DND-41 (cell line): ENCODE data around the gene FAM78A.

ENCODE experiments used
- ATAC-seq: fragments of 200-7000 bp; cut with Tn5 transposase; 3 replicates; pipeline ENCODE4 v1.9.1; 2021; ENCODE audit warnings: low read depth; ENCODE audit not compliant: insufficient read depth
- DNase-seq: peaks from one replicate; pipeline ENCODE4 v3.0.0-alpha.2; 2020
- H2AFZ ChIP-seq: 2 replicates; pipeline ENCODE4 v1.6.0; 2012; ENCODE audit warnings: low read depth, low read length
- H3K27ac ChIP-seq: 2 replicates; pipeline ENCODE4 v1.5.1; 2012; ENCODE audit warnings: low read length, inconsistent platforms
- H3K27me3 ChIP-seq: fragments of 200-600 bp; sonication (generic); 2 replicates; pipeline ENCODE4 v1.6.0; 2012; ENCODE audit warnings: low read length, mild to moderate bottlenecking, inconsistent platforms; ENCODE audit not compliant: insufficient read depth, poor library complexity
- H3K36me3 ChIP-seq: 2 replicates; pipeline ENCODE4 v1.5.1; 2012; ENCODE audit warnings: low read length, inconsistent platforms; ENCODE audit not compliant: insufficient read depth
- H3K4me1 ChIP-seq: 2 replicates; pipeline ENCODE4 v1.5.1; 2012; ENCODE audit warnings: mild to moderate bottlenecking, low read length; ENCODE audit not compliant: insufficient read depth
- H3K4me2 ChIP-seq: 2 replicates; pipeline ENCODE4 v1.6.0; 2012; ENCODE audit warnings: mild to moderate bottlenecking, moderate library complexity, low read length, inconsistent platforms; ENCODE audit not compliant: insufficient read depth
- H3K4me3 ChIP-seq, 2 experiments: fragments of 200-600 bp in 1 of 2; shearing (Covaris generic) in 1 of 2; 2 replicates each; pipeline ENCODE4 v1.5.1; 2012 to 2016; ENCODE audit warnings: inconsistent platforms in 2 of 2, low read length in 2 of 2, mild to moderate bottlenecking in 2 of 2, low read depth in 1 of 2, moderate library complexity in 1 of 2
- H3K79me2 ChIP-seq: 2 replicates; pipeline ENCODE4 v1.6.0; 2012; ENCODE audit warnings: low read length, inconsistent platforms; ENCODE audit not compliant: insufficient read depth
- H3K9ac ChIP-seq: 2 replicates; pipeline ENCODE4 v1.6.0; 2012; ENCODE audit warnings: low read depth, mild to moderate bottlenecking, inconsistent platforms, low read length, moderate library complexity
- H3K9me3 ChIP-seq: 2 replicates; pipeline ENCODE4 v1.5.1; 2012; ENCODE audit warnings: low read length, moderate library complexity, mild to moderate bottlenecking, inconsistent platforms; ENCODE audit not compliant: insufficient read depth, severe bottlenecking
- H4K20me1 ChIP-seq: 2 replicates; pipeline ENCODE4 v1.6.0; 2012; ENCODE audit warnings: low read length; ENCODE audit not compliant: insufficient read depth
- CTCF ChIP-seq: IDR thresholded peaks from 2 replicates; pipeline ENCODE4 v1.5.1; 2012; ENCODE audit warnings: borderline replicate concordance, low read length, moderate library complexity, mild to moderate bottlenecking; ENCODE audit not compliant: poor library complexity, severe bottlenecking; ENCODE audit errors: extremely low read depth
- EZH2 ChIP-seq: IDR thresholded peaks from 3 replicates; pipeline ENCODE4 v1.6.1; 2012; ENCODE audit warnings: borderline replicate concordance, low read depth, mild to moderate bottlenecking, moderate library complexity, low read length, inconsistent platforms; ENCODE audit not compliant: severe bottlenecking

Gene FAM78A

GRCh38 chr9:131280660-131281059 lies 4.3 kb upstream of the FAM78A start:
- no peak for DNase-seq
- no peak overlapping the region for H2AFZ ChIP-seq
- no peak overlapping the region for H3K27ac ChIP-seq
- peaks cover 2% of the 10 kb centered on the region; the same call in 1 of the 2 replicates for H3K36me3 ChIP-seq
- no peak for ATAC-seq
- no peak overlapping the region for H3K4me2 ChIP-seq
- no peaks in the 10 kb centered on the region for H3K27me3 ChIP-seq
- peaks cover 7% of the 10 kb centered on the region for H3K4me1 ChIP-seq
- no peak overlapping the region for H3K4me3 ChIP-seq
- no peak overlapping the region for H3K9ac ChIP-seq
- TF ChIP-seq EZH2 (no peak), CTCF (no peak)
- no peaks in the 10 kb centered on the region for H3K9me3 ChIP-seq
- no peaks in the 10 kb centered on the region for H4K20me1 ChIP-seq
- peaks cover 19% of the 10 kb centered on the region for H3K79me2 ChIP-seq

GRCh38 chr9:131279863-131280570 lies 3.7 kb upstream of the FAM78A start:
- Histone ChIP-seq H3K27ac (no peak overlapping the region), H3K4me2 (no peak overlapping the region), H3K36me3 (peaks cover 7% of the 10 kb centered on the region; the same call in 1 of the 2 replicates), H3K9ac (no peak overlapping the region), H2AFZ (no peak overlapping the region), H3K4me1 (peaks cover 7% of the 10 kb centered on the region), H3K9me3 (no peaks in the 10 kb centered on the region), H3K4me3 (no peak overlapping the region), H3K79me2 (peaks cover 25% of the 10 kb centered on the region), H4K20me1 (no peaks in the 10 kb centered on the region), H3K27me3 (no peaks in the 10 kb centered on the region)
- ATAC-seq: no peak
- TF ChIP-seq CTCF: no peak
- TF ChIP-seq EZH2: no peak
- no peak for DNase-seq

GRCh38 chr9:131279196-131279862 lies 3.0 kb upstream of the FAM78A start:
- H2AFZ ChIP-seq: no peak overlapping the region

More at GRCh38 chr9:131279196-131279862, 3.0 kb upstream of the FAM78A start:
- no peaks in the 10 kb centered on the region for H3K9me3 ChIP-seq
- ATAC-seq: no peak
- peaks cover 8% of the 10 kb centered on the region for H3K4me1 ChIP-seq
- H4K20me1 ChIP-seq: no peaks in the 10 kb centered on the region
- H3K79me2 ChIP-seq: peaks cover 32% of the 10 kb centered on the region
- H3K27ac ChIP-seq: no peak overlapping the region
- H3K9ac ChIP-seq: no peak overlapping the region
- peaks cover 11% of the 10 kb centered on the region; the same call in 1 of the 2 replicates for H3K36me3 ChIP-seq
- no peaks in the 10 kb centered on the region for H3K27me3 ChIP-seq
- H3K4me3 ChIP-seq: no peak overlapping the region
- no peak for DNase-seq
- no peak overlapping the region for H3K4me2 ChIP-seq
- TF ChIP-seq CTCF (no peak), EZH2 (no peak)
